ENCODE results near the gene LUC7L. TPM values are rescaled to one million over a fixed set of nuclear protein-coding genes. Genes with fewer than 3 reads are reported as not detected.
"Not testable (repeated sequence)": the region's sequence is repeated elsewhere in the genome, so short reads cannot be mapped to it uniquely, and the experiment has no call there.

Gene LUC7L
- total RNA-seq, 4 donors from 2014 or later, result 47.6 to 118 (median 93.9) TPM

DNA sequence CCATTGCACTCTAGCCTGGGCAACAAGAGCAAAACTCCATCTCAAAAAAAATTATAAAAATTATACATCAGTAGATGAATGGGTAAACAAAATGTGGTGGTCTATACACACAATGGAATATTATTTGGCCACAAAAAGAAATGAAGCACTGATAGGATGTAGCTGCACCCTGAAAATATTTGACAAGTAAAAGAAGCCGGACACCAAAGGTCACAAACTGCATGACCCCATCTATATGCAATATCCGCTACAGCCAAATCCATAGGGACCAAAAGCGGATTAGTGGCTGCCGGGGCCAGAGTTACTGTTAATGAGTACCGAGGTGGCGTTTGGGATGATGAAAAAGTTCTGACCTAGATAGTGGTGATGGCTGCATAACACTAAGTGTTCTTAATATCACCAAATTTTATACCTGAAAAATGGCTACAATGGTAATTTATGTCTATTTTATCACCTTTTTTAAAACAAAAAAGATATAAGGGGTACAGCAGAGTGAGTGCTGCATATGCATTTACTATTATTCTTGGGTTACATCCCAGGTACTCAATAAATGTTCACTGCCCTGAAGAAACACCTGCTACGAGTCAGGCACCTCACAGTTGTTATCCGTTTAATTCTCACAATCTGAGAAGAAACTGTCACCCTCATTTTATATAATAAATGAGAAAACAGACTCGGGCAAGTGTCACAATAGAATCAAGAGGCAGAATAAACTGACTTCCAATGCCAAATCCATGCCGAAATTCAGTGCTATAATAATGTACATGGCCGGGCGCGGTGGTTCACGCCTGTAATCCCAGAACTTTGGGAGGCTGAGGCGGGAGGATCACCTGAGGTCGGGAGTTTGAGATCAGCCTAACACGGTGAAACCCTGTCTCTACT, 49.8 kb downstream of the LUC7L start:
- peaks cover 30 to 39% of the 10 kb centered on the region in 2 donors for H3K27me3 ChIP-seq
- H3K27ac ChIP-seq, result no peak overlapping the region
- intact Hi-C loops (cut with DNase I; ENCODE audit: low total_unique reads), result no loop called here
- DNase-seq, result no peak
- no peak overlapping the region for H3K4me3 ChIP-seq
- no peak for TF ChIP-seq POLR2A (IDR thresholded peaks at IDR 0.05)
- TF ChIP-seq, protein P1, sequence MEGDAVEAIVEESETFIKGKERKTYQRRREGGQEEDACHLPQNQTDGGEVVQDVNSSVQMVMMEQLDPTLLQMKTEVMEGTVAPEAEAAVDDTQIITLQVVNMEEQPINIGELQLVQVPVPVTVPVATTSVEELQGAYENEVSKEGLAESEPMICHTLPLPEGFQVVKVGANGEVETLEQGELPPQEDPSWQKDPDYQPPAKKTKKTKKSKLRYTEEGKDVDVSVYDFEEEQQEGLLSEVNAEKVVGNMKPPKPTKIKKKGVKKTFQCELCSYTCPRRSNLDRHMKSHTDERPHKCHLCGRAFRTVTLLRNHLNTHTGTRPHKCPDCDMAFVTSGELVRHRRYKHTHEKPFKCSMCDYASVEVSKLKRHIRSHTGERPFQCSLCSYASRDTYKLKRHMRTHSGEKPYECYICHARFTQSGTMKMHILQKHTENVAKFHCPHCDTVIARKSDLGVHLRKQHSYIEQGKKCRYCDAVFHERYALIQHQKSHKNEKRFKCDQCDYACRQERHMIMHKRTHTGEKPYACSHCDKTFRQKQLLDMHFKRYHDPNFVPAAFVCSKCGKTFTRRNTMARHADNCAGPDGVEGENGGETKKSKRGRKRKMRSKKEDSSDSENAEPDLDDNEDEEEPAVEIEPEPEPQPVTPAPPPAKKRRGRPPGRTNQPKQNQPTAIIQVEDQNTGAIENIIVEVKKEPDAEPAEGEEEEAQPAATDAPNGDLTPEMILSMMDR (IDR thresholded peaks at IDR 0.05), result no peak
- H3K36me3 ChIP-seq, result no peaks in the 10 kb centered on the region
- H3K9me3 ChIP-seq, result no peaks in the 10 kb centered on the region
- peaks cover 0 to 15% of the 10 kb centered on the region in 2 donors for H3K4me1 ChIP-seq

DNA sequence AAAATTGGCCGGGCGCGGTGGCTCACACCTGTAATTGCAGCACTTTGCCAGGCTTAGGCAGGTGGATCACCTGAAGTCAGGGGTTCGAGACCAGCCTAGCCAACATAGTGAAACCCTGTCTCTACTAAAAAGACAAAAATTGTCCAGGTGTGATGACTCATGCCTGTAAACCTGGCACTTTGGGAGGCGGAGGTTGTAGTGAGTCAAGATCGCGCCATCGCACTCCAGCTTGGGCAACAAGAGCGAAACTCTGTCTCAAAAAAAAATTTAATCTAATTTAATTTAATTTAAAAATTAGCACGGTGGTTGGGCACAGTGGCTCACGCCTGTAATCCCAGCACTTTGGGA, 50.6 kb downstream of the LUC7L start:
- no peak for TF ChIP-seq POLR2A (IDR thresholded peaks at IDR 0.05)
- TF ChIP-seq, protein P1 (IDR thresholded peaks at IDR 0.05), result no peak

DNA sequence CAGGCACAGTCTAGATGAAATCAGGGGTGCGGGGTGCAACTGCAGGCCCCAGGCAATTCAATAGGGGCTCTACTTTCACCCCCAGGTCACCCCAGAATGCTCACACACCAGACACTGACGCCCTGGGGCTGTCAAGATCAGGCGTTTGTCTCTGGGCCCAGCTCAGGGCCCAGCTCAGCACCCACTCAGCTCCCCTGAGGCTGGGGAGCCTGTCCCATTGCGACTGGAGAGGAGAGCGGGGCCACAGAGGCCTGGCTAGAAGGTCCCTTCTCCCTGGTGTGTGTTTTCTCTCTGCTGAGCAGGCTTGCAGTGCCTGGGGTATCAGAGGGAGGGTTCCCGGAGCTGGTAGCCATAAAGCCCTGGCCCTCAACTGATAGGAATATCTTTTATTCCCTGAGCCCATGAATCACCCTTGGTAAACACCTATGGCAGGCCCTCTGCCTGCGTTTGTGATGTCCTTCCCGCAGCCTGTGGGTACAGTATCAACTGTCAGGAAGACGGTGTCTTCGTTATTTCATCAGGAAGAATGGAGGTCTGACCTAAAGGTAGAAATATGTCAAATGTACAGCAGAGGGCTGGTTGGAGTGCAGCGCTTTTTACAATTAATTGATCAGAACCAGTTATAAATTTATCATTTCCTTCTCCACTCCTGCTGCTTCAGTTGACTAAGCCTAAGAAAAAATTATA, 51.1 kb downstream of the LUC7L start:
- Histone ChIP-seq H3K27ac (no peak overlapping the region), H3K36me3 (no peaks in the 10 kb centered on the region), H3K27me3 (peaks cover 30 to 40% of the 10 kb centered on the region in 2 donors), H3K4me3 (no peak overlapping the region), H3K4me1 (peaks cover 0 to 15% of the 10 kb centered on the region in 2 donors), H3K9me3 (no peaks in the 10 kb centered on the region)
- no peak for DNase-seq
- intact Hi-C loops (cut with DNase I; ENCODE audit: low total_unique reads), result no loop called here
- TF ChIP-seq, protein P1 (IDR thresholded peaks at IDR 0.05), result no peak
- TF ChIP-seq POLR2A (IDR thresholded peaks at IDR 0.05), result no peak

More for the DNA sequence above, 50.6 kb downstream of the LUC7L start:
- H3K4me3 ChIP-seq, result no peak overlapping the region
- DNase-seq, result no peak
- H3K36me3 ChIP-seq, result no peaks in the 10 kb centered on the region
- intact Hi-C loops (cut with DNase I; ENCODE audit: low total_unique reads), result no loop called here
- H3K4me1 ChIP-seq, result peaks cover 0 to 15% of the 10 kb centered on the region in 2 donors
- no peaks in the 10 kb centered on the region for H3K9me3 ChIP-seq
- H3K27ac ChIP-seq, result no peak overlapping the region
- peaks cover 30 to 40% of the 10 kb centered on the region in 2 donors for H3K27me3 ChIP-seq

DNA sequence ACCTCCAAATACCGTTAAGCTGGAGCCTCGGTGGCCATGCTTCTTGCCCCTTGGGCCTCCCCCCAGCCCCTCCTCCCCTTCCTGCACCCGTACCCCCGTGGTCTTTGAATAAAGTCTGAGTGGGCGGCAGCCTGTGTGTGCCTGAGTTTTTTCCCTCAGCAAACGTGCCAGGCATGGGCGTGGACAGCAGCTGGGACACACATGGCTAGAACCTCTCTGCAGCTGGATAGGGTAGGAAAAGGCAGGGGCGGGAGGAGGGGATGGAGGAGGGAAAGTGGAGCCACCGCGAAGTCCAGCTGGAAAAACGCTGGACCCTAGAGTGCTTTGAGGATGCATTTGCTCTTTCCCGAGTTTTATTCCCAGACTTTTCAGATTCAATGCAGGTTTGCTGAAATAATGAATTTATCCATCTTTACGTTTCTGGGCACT, 51.8 kb downstream of the LUC7L start:
- H3K27me3 ChIP-seq, result peaks cover 30 to 40% of the 10 kb centered on the region in 2 donors
- H3K9me3 ChIP-seq, result no peaks in the 10 kb centered on the region
- intact Hi-C loops (cut with DNase I; ENCODE audit: low total_unique reads), result no loop called here
- no peak for TF ChIP-seq POLR2A (IDR thresholded peaks at IDR 0.05)
- TF ChIP-seq, protein P1 (IDR thresholded peaks at IDR 0.05), result no peak
- H3K4me1 ChIP-seq, result peaks cover 0 to 15% of the 10 kb centered on the region in 2 donors
- H3K4me3 ChIP-seq, result no peak overlapping the region
- DNase-seq, result no peak
- H3K36me3 ChIP-seq, result no peaks in the 10 kb centered on the region
- no peak overlapping the region for H3K27ac ChIP-seq

DNA sequence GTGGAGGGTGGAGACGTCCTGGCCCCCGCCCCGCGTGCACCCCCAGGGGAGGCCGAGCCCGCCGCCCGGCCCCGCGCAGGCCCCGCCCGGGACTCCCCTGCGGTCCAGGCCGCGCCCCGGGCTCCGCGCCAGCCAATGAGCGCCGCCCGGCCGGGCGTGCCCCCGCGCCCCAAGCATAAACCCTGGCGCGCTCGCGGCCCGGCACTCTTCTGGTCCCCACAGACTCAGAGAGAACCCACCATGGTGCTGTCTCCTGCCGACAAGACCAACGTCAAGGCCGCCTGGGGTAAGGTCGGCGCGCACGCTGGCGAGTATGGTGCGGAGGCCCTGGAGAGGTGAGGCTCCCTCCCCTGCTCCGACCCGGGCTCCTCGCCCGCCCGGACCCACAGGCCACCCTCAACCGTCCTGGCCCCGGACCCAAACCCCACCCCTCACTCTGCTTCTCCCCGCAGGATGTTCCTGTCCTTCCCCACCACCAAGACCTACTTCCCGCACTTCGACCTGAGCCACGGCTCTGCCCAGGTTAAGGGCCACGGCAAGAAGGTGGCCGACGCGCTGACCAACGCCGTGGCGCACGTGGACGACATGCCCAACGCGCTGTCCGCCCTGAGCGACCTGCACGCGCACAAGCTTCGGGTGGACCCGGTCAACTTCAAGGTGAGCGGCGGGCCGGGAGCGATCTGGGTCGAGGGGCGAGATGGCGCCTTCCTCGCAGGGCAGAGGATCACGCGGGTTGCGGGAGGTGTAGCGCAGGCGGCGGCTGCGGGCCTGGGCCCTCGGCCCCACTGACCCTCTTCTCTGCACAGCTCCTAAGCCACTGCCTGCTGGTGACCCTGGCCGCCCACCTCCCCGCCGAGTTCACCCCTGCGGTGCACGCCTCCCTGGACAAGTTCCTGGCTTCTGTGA, 52.5 kb downstream of the LUC7L start, which contains the start of gene HBA1:
TSS of gene HBA1 (plus strand) at position 204 of the 906 bp plus-strand sequence. CDS start at position 241, 37 bp downstream.
- DNase-seq; H3K9me3 ChIP-seq; H3K36me3 ChIP-seq; H3K4me3 ChIP-seq; intact Hi-C loops (cut with DNase I; ENCODE audit: low total_unique reads); H3K27ac ChIP-seq: not testable (repeated sequence)
- Histone ChIP-seq H3K27me3 (peaks cover 30 to 41% of the 10 kb centered on the region in 2 donors), H3K4me1 (peaks cover 0 to 15% of the 10 kb centered on the region in 2 donors)

DNA sequence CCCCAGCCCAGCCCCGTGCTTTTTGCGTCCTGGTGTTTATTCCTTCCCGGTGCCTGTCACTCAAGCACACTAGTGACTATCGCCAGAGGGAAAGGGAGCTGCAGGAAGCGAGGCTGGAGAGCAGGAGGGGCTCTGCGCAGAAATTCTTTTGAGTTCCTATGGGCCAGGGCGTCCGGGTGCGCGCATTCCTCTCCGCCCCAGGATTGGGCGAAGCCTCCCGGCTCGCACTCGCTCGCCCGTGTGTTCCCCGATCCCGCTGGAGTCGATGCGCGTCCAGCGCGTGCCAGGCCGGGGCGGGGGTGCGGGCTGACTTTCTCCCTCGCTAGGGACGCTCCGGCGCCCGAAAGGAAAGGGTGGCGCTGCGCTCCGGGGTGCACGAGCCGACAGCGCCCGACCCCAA, 53.2 kb downstream of the LUC7L start:
- H3K27ac ChIP-seq; H3K9me3 ChIP-seq; DNase-seq; H3K36me3 ChIP-seq; intact Hi-C loops (cut with DNase I; ENCODE audit: low total_unique reads); H3K4me3 ChIP-seq: not testable (repeated sequence)
- peaks cover 30 to 47% of the 10 kb centered on the region in 2 donors for H3K27me3 ChIP-seq
- peaks cover 0 to 11% of the 10 kb centered on the region in 2 donors for H3K4me1 ChIP-seq

Data from uterus (tissue), 4 donors.